Activated CD8-positive, alpha-beta memory T cell treated with anti-CD3 and anti-CD28 coated beads, Interleukin-2, amount 50 U/mL, for 4 hours (primary cell): ENCODE results near the gene CREBL2.
"Not testable (repeated sequence)": the region's sequence is repeated elsewhere in the genome, so short reads cannot be mapped to it uniquely, and the experiment has no call there.

Experiments
- DNase-seq: peaks from one replicate; pipeline ENCODE4 v3.0.0-alpha.2; 2020

CREBL2 gene

GRCh38 chr12:12599750-12600643 lies 11.7 kb upstream of the CREBL2 start:
- DNase-seq: no peak

DNA sequence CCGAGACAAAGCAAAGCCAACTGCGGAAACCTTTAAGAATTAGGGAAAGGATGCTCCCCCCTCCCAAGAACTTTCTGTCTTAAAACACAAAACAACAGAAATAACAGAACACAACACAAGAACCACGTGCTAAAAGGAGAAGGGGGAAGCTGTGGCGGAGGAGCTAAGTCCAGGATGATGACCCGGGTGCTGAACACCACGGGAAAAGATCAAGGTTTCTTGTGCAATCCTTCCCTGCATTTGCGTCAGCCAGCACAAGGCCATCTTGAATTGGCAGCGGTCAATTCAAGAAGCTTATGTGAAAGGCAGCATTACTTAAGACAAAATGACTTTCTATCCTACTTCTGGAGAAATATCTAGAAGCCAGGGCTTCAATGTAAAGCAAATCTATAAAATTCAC lies 11.0 kb upstream of the CREBL2 start:
- no peak for DNase-seq

DNA sequence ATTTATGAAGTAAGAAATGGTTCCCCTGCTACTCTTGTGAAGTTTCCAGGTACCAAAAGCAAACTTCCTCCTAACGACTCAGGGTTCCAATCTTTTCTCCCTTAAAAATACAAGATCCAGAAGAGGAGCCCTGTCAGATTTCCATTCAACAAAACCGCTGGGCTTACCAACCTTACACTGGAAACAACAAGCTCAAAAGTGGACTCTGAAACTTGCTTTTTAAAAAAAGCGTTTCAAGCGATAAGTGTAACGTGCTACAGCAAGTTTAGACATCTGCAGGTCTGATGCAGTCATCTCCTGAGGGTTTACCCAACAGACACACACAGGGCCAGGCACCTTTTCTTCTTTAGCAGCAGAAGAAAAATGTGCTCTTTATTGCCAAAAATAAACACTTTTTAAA lies 6.9 kb upstream of the CREBL2 start:
- DNase-seq: no peak

GRCh38 chr12:12606781-12607589 lies 4.7 kb upstream of the CREBL2 start:
- DNase-seq: no peak

GRCh38 chr12:12608557-12608957 lies 3.1 kb upstream of the CREBL2 start:
- no peak for DNase-seq

DNA sequence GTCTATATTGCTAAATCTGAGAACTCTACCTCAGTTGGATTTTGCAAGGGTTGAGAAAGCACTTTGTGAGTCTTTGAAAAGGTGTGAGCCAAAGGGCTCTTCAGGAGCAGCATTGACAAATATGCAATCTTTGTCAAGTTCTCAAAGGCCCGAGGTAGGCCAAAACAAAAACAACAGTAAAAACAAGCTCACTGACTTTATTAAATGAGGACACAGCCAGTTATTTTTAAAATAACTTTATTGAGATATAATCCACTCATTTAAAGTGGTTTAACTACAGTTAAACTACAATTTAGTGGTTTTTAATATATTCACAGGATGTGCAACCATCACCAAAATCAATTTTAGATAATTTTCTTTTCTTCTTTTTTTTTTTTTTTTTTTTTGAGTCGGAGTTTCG lies 2.0 kb upstream of the CREBL2 start:
- DNase-seq: no peak

DNA sequence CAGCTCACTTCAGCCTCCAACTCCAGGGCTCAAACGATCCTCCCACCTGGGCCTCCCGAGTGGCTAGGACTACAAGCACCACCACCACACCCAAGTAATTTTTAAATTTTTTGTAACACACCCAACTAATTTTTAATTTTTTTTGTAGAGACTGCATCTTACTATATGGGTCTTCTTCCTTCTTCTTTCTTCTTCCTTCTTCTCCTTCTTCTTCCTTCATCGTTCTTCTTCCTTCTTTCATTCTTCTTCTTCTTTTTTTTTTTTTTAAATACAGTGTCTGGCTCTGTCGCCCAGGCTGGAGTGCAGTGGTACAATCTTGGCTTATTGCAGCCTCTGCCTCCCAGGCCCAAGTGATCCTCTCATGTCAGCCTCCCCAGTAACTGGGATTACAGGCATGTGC lies 965 bp upstream of the CREBL2 start:
- no peak for DNase-seq

DNA sequence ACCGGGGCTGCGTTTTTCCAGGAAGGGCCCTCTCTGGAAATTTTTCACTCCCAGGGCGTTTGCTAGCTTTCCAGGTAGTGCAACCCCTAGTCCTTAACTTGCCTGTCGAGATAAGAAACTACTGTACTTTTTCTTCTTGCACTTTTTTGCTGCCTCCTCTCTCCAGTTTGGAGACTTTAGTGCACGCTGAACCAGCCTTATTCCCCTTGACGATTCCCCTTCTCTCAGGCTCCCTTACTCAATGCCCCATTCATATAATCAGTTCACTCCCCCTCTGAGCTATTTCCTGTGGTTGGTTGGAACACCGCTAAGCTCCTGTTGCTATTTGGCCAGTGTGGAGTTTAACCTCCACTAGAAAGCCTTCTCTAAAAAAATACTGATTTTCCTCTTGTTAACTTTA lies 682 bp downstream of the CREBL2 start:
- no peak for DNase-seq

- no peak for DNase-seq
Observed at GRCh38 chr12:12613344-12613743, 1.7 kb downstream of the CREBL2 start.

DNA sequence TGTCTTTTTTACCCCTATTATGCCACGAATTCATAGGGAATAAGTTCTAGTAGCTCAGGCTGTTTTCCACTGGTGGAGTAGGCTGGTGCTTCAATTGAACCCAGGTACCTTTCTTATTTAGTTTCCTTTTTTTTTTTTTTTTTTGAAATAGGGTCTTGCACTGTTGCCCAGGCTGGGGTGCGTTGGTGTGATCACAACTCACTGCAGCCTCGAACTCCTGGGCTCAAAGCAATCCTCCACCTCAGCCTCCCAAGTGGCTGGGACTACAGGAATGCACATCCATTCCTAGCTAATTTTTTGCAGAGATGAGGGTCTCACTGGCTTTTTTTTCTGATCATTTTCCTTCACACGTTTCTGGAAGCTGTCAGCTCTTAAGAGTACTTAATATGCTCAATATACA lies 2.7 kb downstream of the CREBL2 start:
- DNase-seq: no peak

DNA sequence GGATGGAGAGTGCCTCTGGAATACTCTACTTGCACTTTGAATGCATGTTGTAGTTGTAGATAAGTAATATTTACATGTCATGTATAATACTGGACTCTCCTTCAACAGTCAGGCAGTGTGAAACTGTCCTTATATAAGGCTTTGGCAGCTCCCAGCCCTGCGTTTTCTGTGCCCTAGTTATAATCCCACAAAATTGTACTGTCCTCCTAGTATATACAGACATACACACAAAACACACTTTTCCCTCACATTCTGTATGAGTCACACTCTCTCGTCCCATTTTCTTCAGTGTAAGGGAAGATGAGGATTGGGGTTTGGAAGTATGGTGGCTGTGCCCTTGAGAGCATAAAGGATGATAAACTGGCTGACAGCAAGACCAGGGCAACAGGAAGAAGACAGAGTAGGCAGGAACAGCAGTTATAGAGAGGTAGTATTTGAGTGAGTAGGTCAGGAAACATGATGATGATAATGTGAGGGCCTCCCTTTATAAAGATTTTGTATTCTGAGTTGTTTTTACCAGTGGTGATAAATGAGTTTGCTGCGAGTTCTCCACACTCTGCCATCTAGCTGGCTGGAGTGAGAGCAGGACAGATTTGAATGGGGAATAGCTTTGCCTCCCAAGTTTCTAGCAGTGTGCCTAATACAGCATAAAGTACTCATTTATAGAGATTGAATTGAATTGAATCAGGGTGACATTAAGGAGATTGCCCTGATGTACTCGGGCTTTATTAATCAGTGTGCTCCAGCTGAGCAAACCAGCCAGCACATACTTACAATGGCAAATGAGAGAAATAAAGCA lies 5.0 kb downstream of the CREBL2 start:
- no peak for DNase-seq

DNA sequence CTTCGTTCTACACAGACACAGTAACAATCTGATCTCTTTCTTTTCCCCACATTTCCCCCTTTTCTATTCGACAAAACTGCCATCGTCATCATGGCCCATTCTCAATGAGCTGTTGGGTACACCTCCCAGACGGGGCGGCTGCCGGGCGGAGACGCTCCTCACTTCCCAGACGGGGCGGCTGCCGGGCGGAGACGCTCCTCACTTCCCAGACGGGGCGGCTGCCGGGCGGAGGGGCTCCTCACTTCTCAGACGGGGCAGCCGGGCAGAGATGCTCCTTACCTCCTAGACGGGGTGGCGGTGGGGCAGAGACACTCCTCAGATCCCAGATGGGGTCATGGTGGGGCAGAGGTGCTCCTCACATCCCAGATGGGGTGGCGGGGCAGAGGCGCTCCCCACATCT lies 6.4 kb downstream of the CREBL2 start:
- not testable (repeated sequence) for DNase-seq

- DNase-seq: no peak
Observed at GRCh38 chr12:12620730-12621315, 9.1 kb downstream of the CREBL2 start.

- no peak for DNase-seq
Observed at GRCh38 chr12:12622418-12622817, 10.7 kb downstream of the CREBL2 start.

DNA sequence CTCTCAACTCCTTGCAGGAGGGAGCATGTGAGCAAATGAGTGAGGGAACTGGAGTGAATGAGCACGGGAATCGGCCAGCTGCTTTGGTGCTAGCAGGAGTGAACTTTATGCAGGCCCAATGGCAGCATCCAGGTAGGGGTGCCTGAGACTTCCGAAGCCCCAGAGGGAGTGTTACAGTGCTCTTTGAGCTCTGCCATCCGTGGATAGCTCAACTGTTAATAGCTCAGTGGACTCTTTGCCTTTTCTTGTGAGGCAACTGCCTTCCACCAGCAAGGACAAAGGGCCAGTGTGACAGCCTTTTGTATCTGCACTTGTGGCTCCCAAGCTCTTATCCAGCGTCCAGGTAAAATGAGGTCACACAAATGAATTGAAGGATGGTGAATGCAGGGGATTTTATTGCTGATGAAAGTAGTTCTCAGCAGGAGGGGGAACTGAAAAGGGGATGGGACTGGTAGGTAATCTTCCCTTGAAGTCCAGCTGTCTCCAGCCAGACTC lies 12.9 kb downstream of the CREBL2 start:
- DNase-seq: no peak

DNA sequence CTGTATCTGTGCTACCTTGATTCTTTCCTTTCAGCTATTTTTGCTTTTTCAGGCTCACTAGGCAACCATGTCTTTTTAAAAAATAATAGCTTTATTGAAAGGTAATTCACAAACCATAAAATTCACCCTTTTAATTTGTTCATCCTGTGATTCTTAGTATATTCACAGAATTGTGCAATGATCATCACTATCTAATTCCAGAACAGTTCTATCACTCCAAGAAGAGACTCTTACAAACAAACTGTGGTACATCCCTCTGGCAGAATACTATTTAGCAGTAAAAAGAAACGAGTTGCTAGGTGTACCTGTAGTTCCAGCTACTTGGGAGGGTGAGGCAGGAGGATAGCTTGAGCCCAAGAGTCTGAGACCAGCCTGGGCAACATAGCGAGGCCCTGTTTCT lies 14.8 kb downstream of the CREBL2 start:
- DNase-seq: no peak

DNA sequence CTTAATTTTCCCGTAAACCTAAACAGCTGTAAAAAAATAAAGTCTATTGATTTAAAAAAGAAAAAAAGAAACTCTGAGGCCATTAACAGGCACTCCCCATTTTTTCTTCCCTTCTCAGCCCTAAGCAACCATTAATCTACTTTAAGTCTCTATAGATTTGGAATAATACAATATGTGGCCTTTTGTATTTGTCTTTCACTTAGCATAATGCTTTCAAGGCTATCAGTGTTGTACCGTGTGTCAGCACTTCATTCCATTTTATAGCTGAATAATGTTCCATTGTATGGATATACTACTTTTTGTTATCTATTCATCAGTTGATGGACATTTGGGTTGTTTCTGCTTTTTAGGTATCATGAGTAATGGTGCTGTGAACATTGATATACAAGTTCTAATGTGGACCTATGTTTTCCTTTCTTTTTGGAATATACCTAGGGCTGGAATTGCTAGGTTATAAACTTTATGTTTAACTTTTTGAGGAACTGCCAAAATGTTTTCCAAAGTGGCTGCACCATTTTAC lies 15.7 kb downstream of the CREBL2 start:
- DNase-seq: no peak

DNA sequence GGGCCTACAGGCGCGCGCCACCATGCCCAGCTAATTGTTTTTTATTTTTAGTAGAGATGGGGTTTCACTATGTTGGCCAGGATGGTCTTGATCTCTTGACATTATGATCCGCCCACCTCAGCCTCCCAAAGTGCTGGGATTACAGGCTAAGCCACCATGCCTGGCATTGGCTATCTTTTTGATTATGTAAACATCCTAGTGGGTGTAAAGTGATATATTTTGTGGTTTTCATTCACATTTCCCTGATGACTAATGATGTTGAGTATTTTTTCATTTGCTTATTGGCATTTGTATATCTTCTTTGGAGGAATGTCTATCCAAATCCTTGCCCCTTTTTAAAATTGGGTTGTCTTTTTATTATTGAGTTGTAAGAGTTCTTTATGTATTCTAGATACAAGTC lies 16.3 kb downstream of the CREBL2 start:
- DNase-seq: no peak

DNA sequence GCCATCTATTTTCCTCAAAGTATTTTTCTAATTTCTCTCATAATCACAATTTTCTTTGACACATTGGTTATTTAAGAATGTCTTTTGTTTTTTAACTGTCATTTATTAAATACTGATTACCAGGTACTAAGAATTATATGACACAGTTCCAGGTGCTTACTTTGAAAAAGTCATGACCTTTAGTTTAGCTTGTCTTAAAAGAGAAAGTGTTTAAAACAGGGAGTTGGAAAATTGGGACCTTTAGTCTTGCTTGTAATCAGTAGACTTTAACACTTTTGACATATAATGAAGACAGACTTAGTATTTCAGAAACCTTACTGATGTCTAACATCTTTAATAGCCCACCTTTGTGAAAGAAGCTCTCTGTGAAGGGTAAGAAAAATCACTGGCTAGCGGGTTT lies 19.2 kb downstream of the CREBL2 start:
- DNase-seq: no peak

DNA sequence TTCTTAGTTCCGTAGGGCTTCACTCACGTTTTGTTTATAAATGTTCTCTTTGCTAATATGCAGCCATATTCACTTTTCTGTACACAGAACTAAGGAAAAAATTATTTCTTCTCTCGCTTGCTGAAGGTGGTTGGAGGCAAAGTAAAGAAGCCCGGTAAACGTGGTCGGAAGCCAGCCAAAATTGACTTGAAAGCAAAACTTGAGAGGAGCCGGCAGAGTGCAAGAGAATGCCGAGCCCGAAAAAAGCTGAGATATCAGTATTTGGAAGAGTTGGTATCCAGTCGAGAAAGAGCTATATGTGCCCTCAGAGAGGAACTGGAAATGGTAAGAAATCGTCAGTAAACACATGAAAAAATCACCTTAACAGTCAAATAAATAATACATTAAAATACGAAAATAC lies 24.0 kb downstream of the CREBL2 start:
- DNase-seq: no peak

DNA sequence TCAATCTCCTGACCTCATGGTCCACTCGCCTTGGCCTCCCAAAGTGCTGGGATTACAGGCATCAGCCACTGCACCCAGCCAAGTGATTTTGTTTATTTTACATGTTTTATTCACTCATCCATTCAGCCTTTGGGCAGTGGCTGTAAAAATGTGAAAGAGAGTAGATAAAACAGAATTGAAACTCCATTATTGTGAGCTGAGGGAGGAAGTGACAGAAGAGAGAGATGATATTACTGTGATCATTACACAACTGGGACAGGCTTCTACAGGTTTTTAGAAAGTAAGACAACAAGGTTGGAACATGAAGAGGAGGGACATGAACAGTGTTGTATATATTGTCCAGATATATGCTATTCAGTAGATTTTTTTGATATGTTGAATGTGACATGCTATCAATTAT lies 25.0 kb downstream of the CREBL2 start:
- no peak for DNase-seq

DNA sequence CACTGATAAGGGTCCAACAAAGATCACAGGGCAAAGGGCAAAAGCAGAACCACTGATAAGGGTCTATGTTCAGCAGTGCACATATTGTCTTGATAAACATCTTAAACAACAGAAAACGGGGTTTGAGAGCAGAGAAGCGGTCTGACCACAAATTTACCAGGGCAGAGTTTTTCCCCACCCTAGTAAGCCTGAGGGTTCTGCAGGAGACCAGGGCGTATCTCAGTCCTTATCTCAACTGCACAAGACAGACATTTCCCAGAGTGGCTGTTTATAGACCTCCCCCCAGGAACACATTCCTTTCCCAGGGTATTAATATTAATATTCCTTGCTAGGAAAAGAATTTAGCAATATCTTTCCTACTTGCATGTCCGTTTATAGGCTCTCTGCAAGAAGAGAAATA lies 28.3 kb downstream of the CREBL2 start:
- not testable (repeated sequence) for DNase-seq

GRCh38 chr12:12641650-12642049 lies 30.0 kb downstream of the CREBL2 start:
- DNase-seq: no peak
